Stimulated activated naive CD4-positive, alpha-beta T cell (primary cell): ENCODE measurements around the gene ZNF354C.

Experiments used
- DNase-seq, 6 experiments: peaks; one replicate each; lab custom pipeline; 2025; lab: John Stamatoyannopoulos, UW

Gene ZNF354C

DNA sequence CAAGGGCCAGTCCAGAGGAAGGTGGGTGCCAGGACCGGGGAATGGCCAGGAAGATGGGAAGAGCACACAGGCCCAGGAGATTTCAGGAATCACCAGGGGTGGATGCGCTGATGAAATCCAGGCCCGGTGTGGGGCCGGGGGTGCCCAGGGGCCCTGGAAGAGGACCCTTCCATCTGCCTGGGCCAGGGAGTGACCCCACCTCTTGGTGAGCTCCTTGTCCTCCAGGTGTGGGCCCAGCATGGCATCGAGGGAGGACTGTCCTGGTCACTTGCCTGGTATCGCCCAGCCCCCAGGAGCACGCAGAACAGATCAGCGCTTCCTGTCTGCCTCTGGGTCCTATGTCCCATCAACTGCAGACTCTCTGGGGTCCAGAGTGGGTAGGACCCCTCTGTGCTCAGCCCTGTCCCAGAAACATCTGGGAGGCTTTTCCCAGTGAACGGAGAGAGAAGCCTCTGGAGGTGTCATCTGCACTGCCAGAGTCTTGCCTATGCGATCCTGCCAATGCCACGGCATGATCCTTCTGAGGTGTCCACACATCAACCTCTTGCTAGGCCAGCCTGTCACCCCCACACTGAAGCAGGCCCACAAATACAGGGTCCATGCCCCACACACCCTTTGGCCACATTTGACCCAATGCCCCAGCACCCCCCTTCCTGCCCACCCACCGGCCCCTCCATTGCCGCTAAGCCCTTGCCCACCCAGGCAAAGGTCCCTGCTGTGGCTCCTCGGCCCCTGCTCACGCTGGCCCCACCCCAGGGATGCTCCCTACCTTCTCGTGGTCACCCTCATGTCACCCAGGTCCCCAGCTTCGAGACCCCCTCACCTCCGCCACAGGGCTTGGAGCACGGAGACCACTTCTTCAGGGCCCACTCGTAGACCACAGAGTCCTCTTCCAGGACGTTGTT lies 67.2 kb downstream of the ZNF354C start:
- DNase-seq = no peak

DNA sequence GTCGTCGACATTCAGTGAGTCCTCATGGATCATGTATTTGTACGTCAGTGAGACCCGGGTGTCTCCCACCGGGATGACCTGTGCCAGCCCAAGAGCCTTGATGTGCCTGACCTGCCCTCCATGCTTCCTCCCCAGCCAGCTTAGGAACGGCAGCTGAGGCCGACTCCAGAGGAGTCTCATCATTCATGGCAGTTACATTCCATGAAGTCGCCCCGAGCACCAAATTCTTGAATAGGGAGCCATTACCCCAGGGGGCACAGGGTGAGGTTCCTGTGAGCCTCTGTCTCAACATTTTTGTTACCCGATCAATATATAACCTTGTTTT lies 67.8 kb downstream of the ZNF354C start:
- DNase-seq = no peak

DNA sequence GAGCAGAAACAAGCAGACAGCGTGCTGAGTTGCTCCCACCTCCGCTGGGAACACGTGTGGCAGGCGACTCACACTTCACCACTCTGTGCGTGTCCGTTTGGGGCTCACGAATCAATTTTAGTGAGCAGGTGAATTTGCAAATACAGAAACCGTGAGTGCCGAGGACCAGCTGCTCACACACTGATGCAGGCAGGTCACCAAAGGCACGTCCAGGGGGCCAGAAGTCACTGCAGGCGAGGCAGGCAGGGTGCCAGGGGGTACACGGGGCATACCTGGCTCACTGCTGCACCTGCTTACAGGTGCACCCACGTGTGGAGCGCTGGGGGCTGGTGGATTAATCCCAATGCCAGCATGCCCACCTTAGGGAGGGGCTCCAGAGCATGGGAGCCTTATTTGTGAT lies 68.8 kb downstream of the ZNF354C start:
- no peak for DNase-seq

DNA sequence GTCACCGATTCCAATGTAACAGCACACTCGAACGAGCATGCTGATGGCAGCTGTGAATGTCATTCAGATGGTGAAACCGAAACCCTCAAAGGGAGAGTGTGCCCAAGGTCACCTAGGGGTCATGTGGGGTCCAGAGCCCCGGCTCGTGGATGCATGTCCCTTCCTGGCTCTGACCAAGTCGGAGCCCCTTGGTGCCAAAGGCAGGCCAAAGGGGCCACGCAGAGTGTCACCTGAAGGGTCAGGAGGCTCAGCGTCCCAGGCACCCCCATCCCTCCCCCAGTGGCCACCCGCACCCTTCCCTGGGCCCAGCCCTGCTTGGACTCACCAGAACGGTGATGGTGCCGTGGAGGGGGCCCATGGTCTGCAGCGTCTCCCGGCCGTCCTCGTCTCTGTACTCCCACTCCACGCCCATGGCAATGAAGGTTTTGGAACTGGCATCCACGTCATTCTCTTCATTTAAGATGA lies 69.5 kb downstream of the ZNF354C start:
- no peak for DNase-seq

DNA sequence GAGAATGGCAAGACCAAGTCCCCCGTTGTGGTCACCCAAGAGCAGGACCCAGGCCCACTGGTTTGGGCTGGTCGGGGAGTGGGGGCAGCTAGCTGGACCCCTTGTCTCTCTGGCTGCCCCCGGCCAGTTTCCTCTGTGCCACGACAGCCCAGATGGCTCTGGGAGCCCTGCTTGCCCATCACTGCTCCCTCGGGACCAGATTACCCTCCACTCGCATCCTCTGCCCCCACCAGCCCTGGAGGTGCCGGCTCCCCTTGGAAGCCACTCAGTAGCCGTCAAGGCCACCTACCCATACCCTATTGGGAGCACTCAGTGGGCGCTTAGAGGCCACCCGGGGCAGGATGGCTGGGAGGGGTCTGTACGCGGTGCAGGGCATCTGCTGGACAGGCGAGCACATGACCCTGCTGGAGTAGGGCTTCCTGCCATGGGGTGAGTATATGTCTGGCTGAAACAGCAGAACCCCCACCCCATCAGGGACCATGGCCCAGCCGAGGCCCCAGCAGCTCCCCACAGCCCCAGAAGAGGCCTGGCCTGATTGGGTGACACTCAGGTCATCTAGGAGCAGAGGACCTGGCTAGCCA lies 70.0 kb downstream of the ZNF354C start:
- no peak for DNase-seq

DNA sequence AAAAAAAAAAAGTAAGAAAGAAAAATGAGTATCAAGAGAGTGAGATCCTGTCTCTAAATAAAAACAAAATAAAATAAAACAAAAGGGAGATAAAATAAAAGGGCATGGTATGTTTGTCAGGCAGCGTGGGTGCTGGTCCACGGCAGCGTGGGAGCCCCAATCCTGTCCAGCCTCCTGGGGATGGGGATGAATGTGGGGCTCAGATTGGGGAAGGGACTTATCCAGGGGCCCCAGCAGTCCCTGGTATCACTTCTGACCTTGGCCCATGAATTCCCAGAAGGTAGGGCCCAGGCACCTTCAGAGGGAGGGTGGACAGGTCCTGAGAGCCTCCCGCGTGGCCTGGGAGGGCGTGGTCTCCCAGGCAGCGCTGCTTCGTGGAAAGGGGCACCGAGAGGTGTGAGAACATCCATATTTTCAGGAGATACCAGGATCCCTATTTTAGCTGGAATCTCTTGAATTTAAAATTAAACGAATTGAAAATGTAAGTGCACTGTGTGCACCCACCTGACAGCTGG lies 71.2 kb downstream of the ZNF354C start:
- DNase-seq = no peak

DNA sequence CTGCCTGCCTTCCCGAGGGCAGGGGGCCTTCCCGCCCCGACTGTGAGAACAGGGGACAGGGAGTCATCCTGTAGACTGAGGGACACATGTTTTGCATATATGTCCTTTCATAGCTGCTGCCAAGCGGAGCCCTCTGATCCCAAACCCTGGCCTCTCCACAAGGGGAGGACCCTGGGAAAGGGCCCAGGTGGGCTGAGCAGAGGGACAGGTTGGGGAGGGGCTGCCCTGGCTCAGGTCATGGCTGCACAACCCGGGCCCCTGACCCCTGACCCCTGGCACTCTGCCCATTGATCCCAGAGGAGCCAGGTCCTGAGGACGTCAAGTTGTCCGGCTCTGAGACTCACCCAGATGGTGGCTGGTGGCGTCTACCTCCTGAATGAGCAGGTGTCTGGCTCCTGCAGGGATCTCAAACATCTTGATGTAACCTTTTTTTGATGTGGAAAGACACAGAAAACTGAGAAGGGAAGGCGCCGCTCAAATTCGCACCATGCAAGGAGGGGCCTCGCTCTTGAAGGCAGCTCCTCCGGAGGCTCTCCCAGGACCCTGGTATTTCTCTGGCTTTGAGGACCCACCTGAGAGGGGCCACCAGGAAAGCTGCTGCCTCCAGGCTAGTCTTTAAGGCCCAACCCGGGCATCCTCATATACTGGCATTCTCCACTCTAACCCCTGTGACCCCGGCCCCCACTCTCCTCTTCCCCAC lies 71.9 kb downstream of the ZNF354C start:
- no peak for DNase-seq

DNA sequence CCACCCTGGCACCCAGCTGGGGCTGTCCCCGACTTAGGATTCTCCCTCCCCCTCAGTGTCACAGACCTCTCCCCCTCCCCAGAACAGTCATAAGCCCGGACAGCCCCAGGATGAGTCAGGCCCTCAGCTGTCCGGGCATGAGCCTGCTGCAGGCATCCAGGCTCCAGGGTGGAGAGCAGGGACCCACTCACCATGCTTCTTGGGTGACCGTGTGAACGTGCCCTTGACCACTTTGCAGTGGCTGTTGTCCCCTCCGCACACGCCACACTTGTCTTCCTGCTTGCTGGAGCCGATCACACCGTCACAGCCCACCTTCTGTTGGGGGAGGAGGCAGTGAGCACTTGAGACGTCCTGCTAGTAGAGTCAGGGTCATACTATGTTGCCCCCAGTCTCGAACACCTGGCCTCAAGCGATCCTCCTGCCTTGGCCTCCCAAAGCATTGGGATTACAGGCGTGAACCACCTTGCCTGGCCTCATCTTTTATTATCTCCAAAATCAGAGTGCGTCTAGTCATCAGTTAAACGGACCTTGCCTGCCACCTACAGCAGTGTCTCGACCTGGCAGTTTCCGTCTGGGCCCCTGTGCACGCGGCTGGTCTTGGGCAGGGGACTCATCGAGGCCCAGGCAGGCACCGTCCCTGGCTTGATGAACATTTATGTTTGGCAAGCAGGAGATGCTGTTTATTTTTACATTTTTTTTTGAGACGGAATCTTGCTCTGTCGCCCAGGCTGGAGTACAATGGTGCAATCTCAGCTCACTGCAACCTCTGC lies 72.6 kb downstream of the ZNF354C start:
- no peak for DNase-seq
